ENCODE data around the gene MYB.
"Not testable (repeated sequence)": the region's sequence is repeated elsewhere in the genome, so short reads cannot be mapped to it uniquely, and the experiment has no call there.

Gene MYB

GRCh38 chr6:135246412-135247012 lies 65.4 kb downstream of the MYB start:
- DNase-seq; H3K4me3 Mint-ChIP-seq; H3K36me3 Mint-ChIP-seq; ATAC-seq (replicated peaks); H3K27ac Mint-ChIP-seq; H3K27me3 Mint-ChIP-seq; H3K9me3 Mint-ChIP-seq: not testable (repeated sequence)
- peaks cover 17% of the 10 kb centered on the region in 2 donors for H3K4me1 Mint-ChIP-seq

- ATAC-seq (replicated peaks) (peak; percentile 71 to 79), DNase-seq (no peak)
- H3K27me3 Mint-ChIP-seq, result no peaks in the 10 kb centered on the region
- no peaks in the 10 kb centered on the region for H3K9me3 Mint-ChIP-seq
- peaks cover 17 to 18% of the 10 kb centered on the region in 2 donors for H3K4me1 Mint-ChIP-seq
- peak overlapping the region in 1 of 2 donors; percentile 2 for H3K4me3 Mint-ChIP-seq
- H3K36me3 Mint-ChIP-seq, result no peaks in the 10 kb centered on the region
- no peak overlapping the region for H3K27ac Mint-ChIP-seq
These were observed 69.1 kb downstream of the MYB start for GRCh38 chr6:135250234-135250633.

GRCh38 chr6:135250751-135251497 lies 69.8 kb downstream of the MYB start:
- Mint-ChIP-seq H3K4me3 (no peak overlapping the region), H3K4me1 (peaks cover 17 to 18% of the 10 kb centered on the region in 2 donors), H3K27me3 (no peaks in the 10 kb centered on the region), H3K9me3 (no peaks in the 10 kb centered on the region), H3K27ac (no peak overlapping the region), H3K36me3 (no peaks in the 10 kb centered on the region)
- DNase-seq (no peak), ATAC-seq (replicated peaks) (no peak)

- DNase-seq, result no peak
- H3K9me3 Mint-ChIP-seq, result no peaks in the 10 kb centered on the region
- no peaks in the 10 kb centered on the region for H3K36me3 Mint-ChIP-seq
- H3K4me1 Mint-ChIP-seq, result peaks cover 17 to 18% of the 10 kb centered on the region in 2 donors
- ATAC-seq (replicated peaks), result peak; percentile 33 to 55
- no peak overlapping the region for H3K4me3 Mint-ChIP-seq
- H3K27me3 Mint-ChIP-seq, result no peaks in the 10 kb centered on the region
- no peak overlapping the region for H3K27ac Mint-ChIP-seq
These were observed 70.7 kb downstream of the MYB start for GRCh38 chr6:135251498-135252441.

GRCh38 chr6:135254471-135254870 lies 73.4 kb downstream of the MYB start:
- Mint-ChIP-seq H3K9me3 (no peaks in the 10 kb centered on the region), H3K36me3 (no peaks in the 10 kb centered on the region)
- no peak for DNase-seq

GRCh38 chr6:135256866-135257265 lies 75.8 kb downstream of the MYB start:
- H3K36me3 Mint-ChIP-seq, result no peaks in the 10 kb centered on the region
- H3K27me3 Mint-ChIP-seq, result peaks cover 4 to 6% of the 10 kb centered on the region in 2 donors
- no peak overlapping the region for H3K4me3 Mint-ChIP-seq
- no peak for ATAC-seq (replicated peaks)
- no peaks in the 10 kb centered on the region for H3K9me3 Mint-ChIP-seq
- H3K4me1 Mint-ChIP-seq, result no peaks in the 10 kb centered on the region
- no peak for DNase-seq
- H3K27ac Mint-ChIP-seq, result no peak overlapping the region

More at GRCh38 chr6:135254471-135254870, 73.4 kb downstream of the MYB start:
- no peaks in the 10 kb centered on the region for H3K27me3 Mint-ChIP-seq
- no peak for ATAC-seq (replicated peaks)
- H3K27ac Mint-ChIP-seq, result no peak overlapping the region
- H3K4me1 Mint-ChIP-seq, result peaks cover 14 to 17% of the 10 kb centered on the region in 2 donors
- H3K4me3 Mint-ChIP-seq, result no peak overlapping the region

- H3K4me1 Mint-ChIP-seq, result no peaks in the 10 kb centered on the region
- H3K4me3 Mint-ChIP-seq, result no peak overlapping the region
- DNase-seq (no peak), ATAC-seq (replicated peaks) (no peak)
- H3K27me3 Mint-ChIP-seq, result peaks cover 4 to 6% of the 10 kb centered on the region in 2 donors
- H3K27ac Mint-ChIP-seq, result no peak overlapping the region
- H3K36me3 Mint-ChIP-seq, result no peaks in the 10 kb centered on the region
- no peaks in the 10 kb centered on the region for H3K9me3 Mint-ChIP-seq
These were observed 76.7 kb downstream of the MYB start for GRCh38 chr6:135257631-135258405.

- ATAC-seq (replicated peaks) (no peak), DNase-seq (no peak)
- Mint-ChIP-seq H3K27me3 (peaks cover 4 to 6% of the 10 kb centered on the region in 2 donors), H3K4me1 (no peaks in the 10 kb centered on the region), H3K36me3 (no peaks in the 10 kb centered on the region), H3K27ac (no peak overlapping the region), H3K4me3 (no peak overlapping the region), H3K9me3 (no peaks in the 10 kb centered on the region)
These were observed 77.9 kb downstream of the MYB start for GRCh38 chr6:135258970-135259369.

- no peaks in the 10 kb centered on the region for H3K9me3 Mint-ChIP-seq
- no peak for ATAC-seq (replicated peaks)
- peaks cover 7 to 13% of the 10 kb centered on the region in 2 donors for H3K4me1 Mint-ChIP-seq
- H3K27ac Mint-ChIP-seq, result no peak overlapping the region
- peaks cover 0 to 3% of the 10 kb centered on the region in 2 donors for H3K36me3 Mint-ChIP-seq
- DNase-seq, result no peak
- peaks cover 4 to 6% of the 10 kb centered on the region in 2 donors for H3K27me3 Mint-ChIP-seq
- H3K4me3 Mint-ChIP-seq, result no peak overlapping the region
These were observed 79.5 kb downstream of the MYB start for GRCh38 chr6:135260612-135261011.

GRCh38 chr6:135261872-135262725 lies 81.0 kb downstream of the MYB start:
- H3K36me3 Mint-ChIP-seq, result peaks cover 0 to 3% of the 10 kb centered on the region in 2 donors
- H3K9me3 Mint-ChIP-seq, result no peaks in the 10 kb centered on the region
- peaks cover 4 to 6% of the 10 kb centered on the region in 2 donors for H3K27me3 Mint-ChIP-seq
- H3K4me1 Mint-ChIP-seq, result peaks cover 18 to 28% of the 10 kb centered on the region in 2 donors
- ATAC-seq (replicated peaks) (no peak), DNase-seq (no peak)
- H3K27ac Mint-ChIP-seq, result no peak overlapping the region
- no peak overlapping the region for H3K4me3 Mint-ChIP-seq

GRCh38 chr6:135265278-135265677 lies 84.2 kb downstream of the MYB start:
- H3K9me3 Mint-ChIP-seq, result no peaks in the 10 kb centered on the region
- peak; percentile 66 to 76 for ATAC-seq (replicated peaks)
- peaks cover 32 to 59% of the 10 kb centered on the region in 2 donors for H3K4me1 Mint-ChIP-seq
- DNase-seq, result no peak
- peak overlapping the region in 1 of 2 donors; percentile 30 for H3K4me3 Mint-ChIP-seq
- peaks cover 0 to 3% of the 10 kb centered on the region in 2 donors for H3K36me3 Mint-ChIP-seq
- no peaks in the 10 kb centered on the region for H3K27me3 Mint-ChIP-seq
- peak overlapping the region; percentile 70 for H3K27ac Mint-ChIP-seq

GRCh38 chr6:135266675-135267074 lies 85.6 kb downstream of the MYB start:
- H3K9me3 Mint-ChIP-seq, result no peaks in the 10 kb centered on the region
- H3K27me3 Mint-ChIP-seq, result no peaks in the 10 kb centered on the region
- peak overlapping the region; percentile 80 for H3K27ac Mint-ChIP-seq
- H3K4me1 Mint-ChIP-seq, result peaks cover 37 to 68% of the 10 kb centered on the region in 2 donors
- peaks cover 0 to 3% of the 10 kb centered on the region in 2 donors for H3K36me3 Mint-ChIP-seq
- ATAC-seq (replicated peaks) (peak; percentile 36 to 47), DNase-seq (no peak)
- peak overlapping the region in 1 of 2 donors; percentile 16 for H3K4me3 Mint-ChIP-seq

GRCh38 chr6:135267085-135267484 lies 86.0 kb downstream of the MYB start:
- peak overlapping the region in 1 of 2 donors; percentile 16 for H3K4me3 Mint-ChIP-seq
- no peaks in the 10 kb centered on the region for H3K9me3 Mint-ChIP-seq
- peaks cover 37 to 68% of the 10 kb centered on the region in 2 donors for H3K4me1 Mint-ChIP-seq
- H3K27ac Mint-ChIP-seq, result peak overlapping the region; percentile 80
- DNase-seq (no peak), ATAC-seq (replicated peaks) (no peak)
- peaks cover 0 to 3% of the 10 kb centered on the region in 2 donors for H3K36me3 Mint-ChIP-seq
- H3K27me3 Mint-ChIP-seq, result no peaks in the 10 kb centered on the region
